HEK293T (cell line): ENCODE results near the gene SMC1B.

ENCODE experiments used
- SUZ12 ChIP-seq: fragments of 450-650 bp; IDR thresholded peaks from 2 replicates; pipeline ENCODE4 v1.6.1; 2016; ENCODE audit warnings: mild to moderate bottlenecking
- TF ChIP-seq, protein P1 (sequence below): fragments of 450-650 bp; IDR thresholded peaks from 2 replicates; pipeline ENCODE4 v1.6.1; 2016

DNA sequence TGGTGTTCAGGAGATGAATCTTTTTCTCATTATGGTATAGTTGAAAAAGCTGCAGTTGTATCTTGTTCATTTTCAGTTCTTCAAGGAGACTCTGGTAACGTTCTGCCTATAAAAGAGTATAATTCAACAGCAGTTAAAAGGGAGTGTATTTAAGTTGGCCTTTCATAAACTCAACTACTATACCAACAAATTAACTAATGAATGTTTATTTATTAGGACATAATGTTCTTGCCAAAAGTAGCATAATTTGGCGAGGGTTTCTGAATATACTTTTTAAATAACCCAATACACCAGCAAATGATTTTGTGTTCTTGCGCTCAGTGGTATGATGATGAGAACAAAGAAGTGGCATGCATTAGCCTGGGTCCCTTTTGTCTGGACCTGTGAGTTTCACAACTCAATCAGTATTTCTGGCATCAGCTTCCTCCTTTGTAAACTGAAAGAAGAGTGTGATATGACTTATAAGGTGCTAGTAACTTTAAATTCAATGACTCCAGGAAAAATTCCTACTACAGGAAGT is 10.9 kb downstream of the SMC1B start:
- TF ChIP-seq SUZ12, result no peak
- TF ChIP-seq, protein P1, sequence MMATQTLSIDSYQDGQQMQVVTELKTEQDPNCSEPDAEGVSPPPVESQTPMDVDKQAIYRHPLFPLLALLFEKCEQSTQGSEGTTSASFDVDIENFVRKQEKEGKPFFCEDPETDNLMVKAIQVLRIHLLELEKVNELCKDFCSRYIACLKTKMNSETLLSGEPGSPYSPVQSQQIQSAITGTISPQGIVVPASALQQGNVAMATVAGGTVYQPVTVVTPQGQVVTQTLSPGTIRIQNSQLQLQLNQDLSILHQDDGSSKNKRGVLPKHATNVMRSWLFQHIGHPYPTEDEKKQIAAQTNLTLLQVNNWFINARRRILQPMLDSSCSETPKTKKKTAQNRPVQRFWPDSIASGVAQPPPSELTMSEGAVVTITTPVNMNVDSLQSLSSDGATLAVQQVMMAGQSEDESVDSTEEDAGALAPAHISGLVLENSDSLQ, result no peak
